Lung (tissue), 13 donors: ENCODE measurements around the gene STIMATE. TPM values are rescaled to one million over a fixed set of nuclear protein-coding genes. Genes with fewer than 3 reads are reported as not detected.

Experiments used
- ATAC-seq: fragments of 200-7000 bp; cut with Tn5 transposase; one replicate; pipeline ENCODE4 v1.9.1; 2020; ENCODE audit warnings: moderate number of reproducible peaks; ENCODE audit not compliant: insufficient read depth, low FRiP score
- DNase-seq, 3 donors: peaks; one replicate each; pipeline ENCODE4 v3.0.0-alpha.2; 2013 to 2017
- H3K27ac ChIP-seq, 2 donors: one replicate each; pipeline ENCODE4 v1.5.1; 2013; ENCODE audit warnings: mild to moderate bottlenecking in 2 of 2, moderate library complexity in 2 of 2, control low read depth in 1 of 2, inconsistent platforms in 1 of 2, low read depth in 1 of 2, low read length in 1 of 2
- H3K27me3 ChIP-seq, 3 donors: one replicate each; pipeline ENCODE4 v1.5.1; 2013; ENCODE audit warnings: low read length in 2 of 3; ENCODE audit not compliant: control insufficient read depth in 3 of 3, insufficient read depth in 3 of 3
- H3K36me3 ChIP-seq, 4 donors: one replicate each; pipeline ENCODE4 v1.5.1; 2013; ENCODE audit warnings: low read length in 4 of 4, mild to moderate bottlenecking in 1 of 4, moderate library complexity in 1 of 4; ENCODE audit not compliant: control insufficient read depth in 4 of 4, insufficient read depth in 4 of 4
- H3K4me1 ChIP-seq, 5 donors: one replicate each; pipeline ENCODE4 v1.5.1; 2013; ENCODE audit warnings: low read length in 5 of 5, mild to moderate bottlenecking in 2 of 5, moderate library complexity in 1 of 5; ENCODE audit not compliant: control insufficient read depth in 5 of 5, insufficient read depth in 5 of 5
- H3K4me3 ChIP-seq: one replicate; pipeline ENCODE4 v1.5.1; 2013; ENCODE audit warnings: mild to moderate bottlenecking, control low read depth, moderate library complexity
- H3K9ac ChIP-seq, 2 donors: one replicate each; pipeline ENCODE4 v1.5.1; 2013; ENCODE audit warnings: low read length in 2 of 2, control low read depth in 1 of 2; ENCODE audit not compliant: insufficient read depth in 1 of 2
- H3K9me3 ChIP-seq, 4 donors: one replicate each; pipeline ENCODE4 v1.5.1; 2013; ENCODE audit warnings: low read length in 3 of 4, mild to moderate bottlenecking in 1 of 4, moderate library complexity in 1 of 4; ENCODE audit not compliant: control insufficient read depth in 4 of 4, insufficient read depth in 3 of 4
- WGBS, 2 donors: extraction: QIAGEN DNeasy Blood & Tissue Kit; methylation state at CpG; one replicate each; pipeline ENCODE4 v1.1.7; 2013; 5-methylcytosine and 5-hydroxymethylcytosine counted together
- polyA plus RNA-seq, 2 donors: library from polyadenylated mRNA; stranded (reverse); fragments of 200-250 nt; gene quantifications; one replicate each; pipeline ENCODE4 v1.2.1, GENCODE V29; 2013
- small RNA-seq: library from RNA; depleted of rRNA; stranded (forward); fragments of <200 nt; gene quantifications from one replicate; pipeline ENCODE3, GENCODE V24; 2014; ENCODE audit warnings: low replicate concordance
- total RNA-seq, 2 donors: library from RNA; depleted of rRNA in 1 of 2; stranded (reverse); fragments of >200 nt in 1 of 2; gene quantifications; one replicate each; pipeline ENCODE4 v1.2.1, GENCODE V29; 2014 to 2021
- TF ChIP-seq, protein P1 (sequence below): IDR thresholded peaks from 2 replicates; pipeline ENCODE4 v1.5.1; 2012; ENCODE audit warnings: mild to moderate bottlenecking; ENCODE audit errors: control extremely low read depth, extremely low read depth
- donor health status: control.
- donor health status: control.
- donor health status: Bipolar disorder and iron deficiency.
- donor health status: healthy.
- donor health status: DM: yes; HTN: yes; CAD: no.

Gene STIMATE
- total and polyA plus RNA-seq, 4 donors = 18.6 to 62.5 (median 20.5) TPM

DNA sequence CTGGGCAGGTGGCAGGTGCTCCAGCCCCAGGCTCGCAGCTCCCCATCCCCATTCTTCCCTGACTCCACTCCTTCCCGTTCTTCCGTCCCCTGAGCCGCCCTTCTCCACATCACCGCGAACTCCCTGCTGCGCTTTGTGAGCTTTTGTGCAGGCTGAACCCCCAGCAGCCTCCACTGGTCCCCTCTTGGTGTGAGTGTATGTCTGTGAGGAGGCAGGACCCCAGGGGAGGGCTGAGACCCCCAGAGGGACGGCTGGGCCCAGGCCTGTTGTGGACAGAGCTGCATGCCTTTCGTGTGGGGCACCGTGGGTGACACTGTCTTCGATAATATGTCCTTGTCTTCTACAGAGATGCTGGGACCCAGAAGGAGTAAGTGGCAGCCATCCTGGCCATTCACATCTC, 110.1 kb downstream of the STIMATE start:
- H3K9me3 ChIP-seq = no peaks in the 10 kb centered on the region
- 82 to 90% methylated on average over 11 of the region's 11 CpGs for WGBS, 2 donors
- no peaks in the 10 kb centered on the region for H3K36me3 ChIP-seq
- H3K9ac ChIP-seq = no peak overlapping the region
- no peak for ATAC-seq
- H3K27ac ChIP-seq = no peak overlapping the region
- no peak for DNase-seq
- no peaks in the 10 kb centered on the region for H3K27me3 ChIP-seq
- H3K4me3 ChIP-seq = no peak overlapping the region
- no peaks in the 10 kb centered on the region for H3K4me1 ChIP-seq
- TF ChIP-seq, protein P1, sequence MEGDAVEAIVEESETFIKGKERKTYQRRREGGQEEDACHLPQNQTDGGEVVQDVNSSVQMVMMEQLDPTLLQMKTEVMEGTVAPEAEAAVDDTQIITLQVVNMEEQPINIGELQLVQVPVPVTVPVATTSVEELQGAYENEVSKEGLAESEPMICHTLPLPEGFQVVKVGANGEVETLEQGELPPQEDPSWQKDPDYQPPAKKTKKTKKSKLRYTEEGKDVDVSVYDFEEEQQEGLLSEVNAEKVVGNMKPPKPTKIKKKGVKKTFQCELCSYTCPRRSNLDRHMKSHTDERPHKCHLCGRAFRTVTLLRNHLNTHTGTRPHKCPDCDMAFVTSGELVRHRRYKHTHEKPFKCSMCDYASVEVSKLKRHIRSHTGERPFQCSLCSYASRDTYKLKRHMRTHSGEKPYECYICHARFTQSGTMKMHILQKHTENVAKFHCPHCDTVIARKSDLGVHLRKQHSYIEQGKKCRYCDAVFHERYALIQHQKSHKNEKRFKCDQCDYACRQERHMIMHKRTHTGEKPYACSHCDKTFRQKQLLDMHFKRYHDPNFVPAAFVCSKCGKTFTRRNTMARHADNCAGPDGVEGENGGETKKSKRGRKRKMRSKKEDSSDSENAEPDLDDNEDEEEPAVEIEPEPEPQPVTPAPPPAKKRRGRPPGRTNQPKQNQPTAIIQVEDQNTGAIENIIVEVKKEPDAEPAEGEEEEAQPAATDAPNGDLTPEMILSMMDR = no peak

Small RNAs within 50 kb of the gene (small RNA-seq; reads per million reads assigned to genes)
- not detected for gene MIR8064
- not detected for gene MUSTN1

Other genes starting within 250 kb of the STIMATE start
- 10 to 100 TPM; 63.8 to 92.8 TPM for gene PBRM1, start 211.6 kb downstream of the STIMATE start, total RNA-seq
- gene PBRM1, start 211.6 kb downstream of the STIMATE start, polyA plus RNA-seq = 10 to 100 TPM in 1 of 2 donors, 1 to 10 TPM in 1; 9.8 to 17.6 TPM
- gene GNL3, start 211.5 kb downstream of the STIMATE start, total RNA-seq = 10 to 100 TPM; 57.5 to 84.6 TPM
- 10 to 100 TPM; 71.3 to 73.4 TPM for gene GNL3, start 211.5 kb downstream of the STIMATE start, polyA plus RNA-seq
- 10 to 100 TPM; 54.1 to 85.5 TPM for gene GLT8D1, start 191.8 kb downstream of the STIMATE start, total RNA-seq
- gene GLT8D1, start 191.8 kb downstream of the STIMATE start, polyA plus RNA-seq = 10 to 100 TPM; 35.4 to 42.5 TPM
- 10 to 100 TPM; 63.3 to 94.1 TPM for gene SPCS1, start 191.4 kb downstream of the STIMATE start, total RNA-seq
- gene SPCS1, start 191.4 kb downstream of the STIMATE start, polyA plus RNA-seq = 100 to 1,000 TPM in 1 of 2 donors, 10 to 100 TPM in 1; 97.4 to 139 TPM
- gene NEK4, start 126.6 kb downstream of the STIMATE start, total RNA-seq = 10 to 100 TPM; 29.4 to 39.9 TPM
- gene NEK4, start 126.6 kb downstream of the STIMATE start, polyA plus RNA-seq = 1 to 10 TPM; 5.8 to 8.7 TPM
- gene ITIH1, start 119.9 kb downstream of the STIMATE start, total RNA-seq = under 1 TPM; 0.11 to 0.34 TPM
- gene ITIH1, start 119.9 kb downstream of the STIMATE start, polyA plus RNA-seq = under 1 TPM; 0.35 to 0.50 TPM
- gene ITIH3, start 102.8 kb downstream of the STIMATE start, total RNA-seq = 1 to 10 TPM in 1 of 2 donors, under 1 TPM in 1; 0.54 to 2.6 TPM
- 1 to 10 TPM in 1 of 2 donors, under 1 TPM in 1; 0.76 to 3.2 TPM for gene ITIH3, start 102.8 kb downstream of the STIMATE start, polyA plus RNA-seq
- gene ITIH4, start 66.9 kb downstream of the STIMATE start, total RNA-seq = 10 to 100 TPM in 1 of 2 donors, 1 to 10 TPM in 1; 7.5 to 33.8 TPM
- gene ITIH4, start 66.9 kb downstream of the STIMATE start, polyA plus RNA-seq = 10 to 100 TPM in 1 of 2 donors, 1 to 10 TPM in 1; 4.5 to 16.5 TPM
- gene MUSTN1, start 62.5 kb downstream of the STIMATE start, total RNA-seq = 10 to 100 TPM in 1 of 2 donors, 1 to 10 TPM in 1; 3.3 to 10.9 TPM
- gene MUSTN1, start 62.5 kb downstream of the STIMATE start, polyA plus RNA-seq = 10 to 100 TPM in 1 of 2 donors, 1 to 10 TPM in 1; 4.6 to 39.0 TPM
- 10 to 100 TPM; 15.5 to 19.2 TPM for gene SFMBT1, start 148.5 kb upstream of the STIMATE start, total RNA-seq
- gene SFMBT1, start 148.5 kb upstream of the STIMATE start, polyA plus RNA-seq = 1 to 10 TPM; 3.4 to 4.0 TPM
- gene RFT1, start 232.9 kb upstream of the STIMATE start, total RNA-seq = 10 to 100 TPM; 21.3 to 23.1 TPM
- gene RFT1, start 232.9 kb upstream of the STIMATE start, polyA plus RNA-seq = 10 to 100 TPM; 10.8 to 22.0 TPM